HFFc6 (cell line): ENCODE measurements around the gene ENO4. TPM values are rescaled to one million over a fixed set of nuclear protein-coding genes. Genes with fewer than 3 reads are reported as not detected.

Experiments used
- DNase-seq: peaks from one replicate; pipeline ENCODE4 v3.0.0-alpha.2; 2018
- H3K27ac Mint-ChIP-seq: 2 replicates; pipeline ENCODE4 v1.8.0; 2020; ENCODE audit warnings: mild to moderate bottlenecking, mixed read lengths
- H3K27me3 Mint-ChIP-seq: 2 replicates; pipeline ENCODE4 v1.8.0; 2021; ENCODE audit warnings: mild to moderate bottlenecking, moderate library complexity, mixed read lengths; ENCODE audit not compliant: insufficient read depth
- H3K36me3 Mint-ChIP-seq: 2 replicates; pipeline ENCODE4 v1.8.0; 2021; ENCODE audit warnings: low read depth, mixed read lengths
- H3K4me1 Mint-ChIP-seq: 2 replicates; pipeline ENCODE4 v1.8.0; 2020; ENCODE audit warnings: low read depth, mixed read lengths
- H3K4me3 Mint-ChIP-seq: 2 replicates; pipeline ENCODE4 v1.8.0; 2020; ENCODE audit warnings: mild to moderate bottlenecking, moderate library complexity, mixed read lengths
- H3K9me3 Mint-ChIP-seq: 2 replicates; pipeline ENCODE4 v1.8.0; 2020; ENCODE audit warnings: mild to moderate bottlenecking, mixed read lengths
- total RNA-seq, 6 experiments: library from RNA; stranded (reverse); fragmentation: NEBNext Ultra II Directional; extraction: Animal tissue kit (Norgen Biotek cat#: 25700); gene quantifications; 2 replicates in 1 of 6; 3 replicates in 5 of 6; pipeline ENCODE4 v1.2.3, GENCODE V29; 2021
- TF ChIP-seq, protein P1 (sequence below): fragments of 200-600 bp; sonication (generic); IDR thresholded peaks from 2 replicates; pipeline ENCODE4 v1.5.0; 2021; ENCODE audit warnings: antibody characterized with exemption, mild to moderate bottlenecking

ENO4 gene
- total RNA-seq, 6 experiments from 2014 or later = not detected

DNA sequence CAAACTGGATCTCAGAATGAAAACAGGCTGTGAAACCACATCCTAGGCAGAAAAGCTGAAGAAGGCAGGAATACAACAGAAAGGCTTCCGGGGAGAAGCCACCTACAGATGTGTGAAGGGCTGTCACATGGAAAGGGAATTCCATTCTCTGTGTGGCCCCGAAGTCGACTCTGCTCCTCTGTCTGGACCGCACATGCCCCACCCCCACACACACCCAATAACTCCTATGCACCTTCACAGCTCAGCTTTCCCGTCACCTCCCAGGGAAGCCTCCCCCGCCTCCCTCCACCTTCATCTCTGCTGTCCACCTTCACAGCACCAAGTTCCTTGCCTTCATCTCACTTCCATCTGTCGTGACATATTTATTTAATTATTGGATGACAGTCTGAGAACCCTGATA, 23.4 kb upstream of the ENO4 start:
- Mint-ChIP-seq H3K4me3 (no peak overlapping the region), H3K36me3 (no peaks in the 10 kb centered on the region), H3K9me3 (no peaks in the 10 kb centered on the region), H3K4me1 (peaks cover 6% of the 10 kb centered on the region; the same call in 1 of the 2 replicates), H3K27me3 (peaks cover 19% of the 10 kb centered on the region), H3K27ac (no peak overlapping the region)
- TF ChIP-seq, protein P1, sequence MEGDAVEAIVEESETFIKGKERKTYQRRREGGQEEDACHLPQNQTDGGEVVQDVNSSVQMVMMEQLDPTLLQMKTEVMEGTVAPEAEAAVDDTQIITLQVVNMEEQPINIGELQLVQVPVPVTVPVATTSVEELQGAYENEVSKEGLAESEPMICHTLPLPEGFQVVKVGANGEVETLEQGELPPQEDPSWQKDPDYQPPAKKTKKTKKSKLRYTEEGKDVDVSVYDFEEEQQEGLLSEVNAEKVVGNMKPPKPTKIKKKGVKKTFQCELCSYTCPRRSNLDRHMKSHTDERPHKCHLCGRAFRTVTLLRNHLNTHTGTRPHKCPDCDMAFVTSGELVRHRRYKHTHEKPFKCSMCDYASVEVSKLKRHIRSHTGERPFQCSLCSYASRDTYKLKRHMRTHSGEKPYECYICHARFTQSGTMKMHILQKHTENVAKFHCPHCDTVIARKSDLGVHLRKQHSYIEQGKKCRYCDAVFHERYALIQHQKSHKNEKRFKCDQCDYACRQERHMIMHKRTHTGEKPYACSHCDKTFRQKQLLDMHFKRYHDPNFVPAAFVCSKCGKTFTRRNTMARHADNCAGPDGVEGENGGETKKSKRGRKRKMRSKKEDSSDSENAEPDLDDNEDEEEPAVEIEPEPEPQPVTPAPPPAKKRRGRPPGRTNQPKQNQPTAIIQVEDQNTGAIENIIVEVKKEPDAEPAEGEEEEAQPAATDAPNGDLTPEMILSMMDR = no peak
- no peak for DNase-seq

- no peak overlapping the region for H3K4me3 Mint-ChIP-seq
- H3K9me3 Mint-ChIP-seq = no peaks in the 10 kb centered on the region
- peaks cover 6% of the 10 kb centered on the region; the same call in 1 of the 2 replicates for H3K4me1 Mint-ChIP-seq
- no peak overlapping the region for H3K27ac Mint-ChIP-seq
- no peaks in the 10 kb centered on the region for H3K36me3 Mint-ChIP-seq
- no peak for DNase-seq
- peaks cover 23% of the 10 kb centered on the region for H3K27me3 Mint-ChIP-seq
- TF ChIP-seq, protein P1 = no peak
Measured at GRCh38 chr10:116826803-116827202, 22.5 kb upstream of the ENO4 start.

GRCh38 chr10:116827214-116827671, 22.1 kb upstream of the ENO4 start:
- Mint-ChIP-seq H3K27ac (no peak overlapping the region), H3K4me3 (no peak overlapping the region), H3K36me3 (no peaks in the 10 kb centered on the region), H3K27me3 (peaks cover 23% of the 10 kb centered on the region), H3K4me1 (peaks cover 6% of the 10 kb centered on the region; the same call in 1 of the 2 replicates), H3K9me3 (no peaks in the 10 kb centered on the region)
- no peak for DNase-seq
- TF ChIP-seq, protein P1 = peak; percentile 46; the same call in 1 of the 2 replicates

DNA sequence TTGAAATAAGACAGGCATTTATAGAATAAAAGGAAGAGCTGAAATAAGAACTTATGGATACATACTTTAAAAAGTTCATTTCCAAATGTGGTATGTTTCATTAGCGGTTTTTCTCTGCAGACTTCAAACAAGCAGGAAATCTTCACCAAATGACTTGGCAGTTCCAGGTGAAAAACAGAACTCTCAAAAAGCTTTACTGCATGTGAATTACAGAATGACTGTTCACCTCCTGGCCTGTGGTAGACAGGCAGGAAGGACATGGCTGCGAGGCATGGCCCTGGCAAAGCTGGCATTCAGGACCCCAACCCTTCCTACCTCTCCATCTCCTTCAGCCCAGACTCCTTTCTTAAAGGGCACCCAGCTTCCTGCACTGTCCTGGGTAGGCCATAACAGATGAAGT, 21.2 kb upstream of the ENO4 start:
- H3K4me1 Mint-ChIP-seq = peaks cover 6% of the 10 kb centered on the region; the same call in 1 of the 2 replicates
- no peaks in the 10 kb centered on the region for H3K36me3 Mint-ChIP-seq
- no peak for DNase-seq
- peaks cover 23% of the 10 kb centered on the region for H3K27me3 Mint-ChIP-seq
- H3K9me3 Mint-ChIP-seq = no peaks in the 10 kb centered on the region
- H3K4me3 Mint-ChIP-seq = no peak overlapping the region
- no peak overlapping the region for H3K27ac Mint-ChIP-seq
- TF ChIP-seq, protein P1 = no peak

DNA sequence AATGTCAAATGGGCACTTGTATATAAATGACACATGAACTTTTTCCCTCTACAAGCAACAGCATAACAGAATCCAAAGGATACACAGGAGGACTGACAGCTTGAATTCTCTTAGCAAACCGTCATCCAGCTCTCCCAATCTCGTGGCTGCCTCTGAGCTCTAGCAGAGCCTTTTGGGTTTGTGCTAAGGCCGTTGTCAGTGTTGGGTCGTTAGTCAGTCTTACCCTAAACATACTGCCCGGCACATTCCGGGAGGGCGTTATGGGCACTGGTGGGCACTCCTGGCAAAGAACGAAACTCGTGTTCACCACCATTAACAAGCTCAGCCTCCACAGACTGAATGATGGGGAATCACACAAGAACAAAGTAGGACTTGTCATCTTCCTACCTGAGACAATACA, 19.6 kb upstream of the ENO4 start:
- H3K27ac Mint-ChIP-seq = no peak overlapping the region
- H3K36me3 Mint-ChIP-seq = no peaks in the 10 kb centered on the region
- no peaks in the 10 kb centered on the region for H3K9me3 Mint-ChIP-seq
- peaks cover 6% of the 10 kb centered on the region; the same call in 1 of the 2 replicates for H3K4me1 Mint-ChIP-seq
- no peak overlapping the region for H3K4me3 Mint-ChIP-seq
- TF ChIP-seq, protein P1 = no peak
- H3K27me3 Mint-ChIP-seq = peaks cover 25% of the 10 kb centered on the region
- no peak for DNase-seq

DNA sequence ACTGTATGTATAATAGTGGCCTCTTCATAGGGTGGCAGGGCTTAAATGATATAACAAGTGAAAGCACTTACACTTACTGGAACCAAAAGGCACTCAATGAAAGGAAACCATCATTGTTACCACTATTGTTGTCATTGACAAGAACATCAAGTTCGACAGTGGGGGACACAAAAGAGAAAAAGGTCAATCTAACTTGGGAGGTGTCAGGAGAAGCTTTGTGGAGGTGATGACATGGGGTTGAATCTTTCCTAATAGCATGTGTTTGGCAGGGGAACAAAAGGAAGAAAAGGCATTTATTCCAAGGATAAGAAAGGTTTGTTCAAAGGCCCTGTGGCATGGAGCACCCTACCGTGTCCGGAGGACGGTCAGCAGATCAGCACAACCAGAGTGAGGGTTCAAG, 18.2 kb upstream of the ENO4 start:
- Mint-ChIP-seq H3K36me3 (no peaks in the 10 kb centered on the region), H3K27ac (no peak overlapping the region), H3K9me3 (no peaks in the 10 kb centered on the region), H3K4me3 (no peak overlapping the region), H3K4me1 (peaks cover 6% of the 10 kb centered on the region; the same call in 1 of the 2 replicates), H3K27me3 (peaks cover 22% of the 10 kb centered on the region)
- DNase-seq = no peak
- TF ChIP-seq, protein P1 = no peak
